Parietal lobe (tissue), 2 donors: ENCODE results near the gene THEMIS. TPM values are rescaled to one million over a fixed set of nuclear protein-coding genes. Genes with fewer than 3 reads are reported as not detected.

Source experiments
- small RNA-seq: library from RNA; depleted of rRNA; stranded (forward); fragments of <200 nt; gene quantifications from one replicate; pipeline ENCODE3, GENCODE V24; 2014; ENCODE audit warnings: low replicate concordance
- total RNA-seq: library from RNA; depleted of rRNA; stranded (reverse); fragments of >200 nt; gene quantifications from one replicate; pipeline ENCODE4 v1.2.3, GENCODE V29; 2014

THEMIS gene
- total RNA-seq, result 0.31 TPM

DNA sequence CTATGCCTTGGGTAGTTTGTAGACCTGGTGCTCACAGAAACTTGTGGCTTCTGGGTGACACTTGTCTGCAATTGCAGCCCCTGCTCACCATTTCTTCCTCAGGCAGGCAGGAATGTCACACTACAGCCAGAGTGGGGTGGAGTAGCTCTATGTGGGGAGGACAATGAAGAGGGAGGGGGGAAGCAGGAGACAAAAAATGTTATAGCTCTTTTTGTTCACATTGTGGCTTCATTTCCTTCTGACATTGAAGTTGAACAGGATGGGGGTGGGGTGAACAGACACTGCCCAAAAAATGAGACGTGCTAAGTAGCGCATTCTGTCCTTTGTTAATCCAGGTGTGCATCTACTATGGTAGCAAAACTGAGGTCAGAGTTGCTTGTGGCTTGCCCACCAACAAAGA lies at the start of gene THEMIS:
THEMIS (minus strand) TSS at position 124 of the 400 bp plus-strand sequence. CDS start 126 bp downstream, outside the sequence.

Small RNA genes lying within 50 kb of the gene (small RNA-seq; reads per million reads assigned to genes)
- gene MRPS17P5, result not detected
